NCI-H510A (cell line): ENCODE results near the gene CHAT.

ENCODE experiments used
- DNase-seq: peaks from one replicate; lab custom pipeline; 2025; lab: John Stamatoyannopoulos, UW

The CHAT gene

DNA sequence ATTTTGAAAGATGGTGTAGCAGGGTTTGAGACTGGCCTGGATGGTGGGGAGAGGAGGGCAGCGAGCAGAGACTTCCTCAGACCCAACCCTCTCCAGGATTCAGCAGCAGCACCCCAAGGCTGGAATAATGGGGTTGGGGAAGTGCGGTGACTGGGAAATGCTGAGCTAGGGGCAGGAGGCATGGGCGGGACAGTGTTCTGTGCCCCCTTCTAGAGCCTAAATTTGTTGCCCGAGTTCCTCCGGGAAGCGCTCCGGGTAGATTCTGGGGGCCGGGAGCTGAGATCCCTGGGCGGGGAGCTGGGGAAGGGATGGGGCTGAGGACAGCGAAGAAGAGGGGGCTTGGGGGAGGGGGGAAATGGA lies at the start of gene CHAT:
CHAT (plus strand) TSS at position 156 of the 360 bp plus-strand sequence; CDS start at position 309, 153 bp downstream.
- DNase-seq = no peak

DNA sequence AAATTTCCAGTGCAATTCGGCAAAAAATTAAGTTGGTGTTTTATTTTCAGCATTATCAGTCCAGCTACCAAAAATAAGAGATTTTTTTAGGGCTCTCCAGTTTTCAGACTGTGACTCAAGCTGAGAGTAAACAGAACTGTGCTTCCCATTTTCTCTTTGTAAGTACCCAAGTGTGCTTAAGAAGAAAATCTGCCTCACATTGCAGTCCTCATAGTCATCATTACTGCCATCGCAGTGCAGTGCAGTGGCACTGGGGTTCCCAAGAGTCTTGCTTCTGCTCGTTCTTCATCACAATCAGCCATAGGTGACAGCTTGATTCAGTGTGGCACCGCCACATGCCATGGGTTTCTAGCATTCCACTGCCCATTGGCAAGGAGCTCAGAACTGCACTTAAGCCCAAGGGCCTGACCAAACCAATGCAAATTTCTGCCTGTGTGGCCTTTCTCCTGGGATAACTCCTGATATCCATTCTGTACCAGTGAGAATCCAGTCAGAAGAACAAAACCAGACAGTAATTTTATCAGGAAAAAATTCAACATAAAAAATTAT lies 49.3 kb upstream of the CHAT start:
- DNase-seq = no peak

DNA sequence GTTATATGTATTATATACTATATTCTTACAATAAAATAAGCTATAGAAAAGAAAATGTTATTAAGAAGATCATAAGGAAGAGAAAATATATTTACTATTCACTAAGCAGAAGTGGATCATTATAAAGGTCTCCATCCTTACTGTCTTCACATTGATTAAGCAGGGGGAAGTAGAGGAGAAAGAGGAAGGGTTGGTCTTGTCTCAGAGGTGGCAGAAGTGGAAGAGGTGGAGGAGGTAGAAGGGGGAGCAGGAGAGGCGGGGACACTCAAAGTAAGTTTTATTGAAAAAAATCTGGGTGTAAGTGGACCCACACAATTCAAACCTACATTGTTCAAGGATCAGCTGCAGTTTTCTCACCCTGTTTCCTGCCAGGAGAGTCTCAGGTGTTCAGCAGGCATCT lies 46.0 kb upstream of the CHAT start:
- no peak for DNase-seq

- no peak for DNase-seq
Measured at GRCh38 chr10:49568235-49568634, 45.6 kb upstream of the CHAT start.

DNA sequence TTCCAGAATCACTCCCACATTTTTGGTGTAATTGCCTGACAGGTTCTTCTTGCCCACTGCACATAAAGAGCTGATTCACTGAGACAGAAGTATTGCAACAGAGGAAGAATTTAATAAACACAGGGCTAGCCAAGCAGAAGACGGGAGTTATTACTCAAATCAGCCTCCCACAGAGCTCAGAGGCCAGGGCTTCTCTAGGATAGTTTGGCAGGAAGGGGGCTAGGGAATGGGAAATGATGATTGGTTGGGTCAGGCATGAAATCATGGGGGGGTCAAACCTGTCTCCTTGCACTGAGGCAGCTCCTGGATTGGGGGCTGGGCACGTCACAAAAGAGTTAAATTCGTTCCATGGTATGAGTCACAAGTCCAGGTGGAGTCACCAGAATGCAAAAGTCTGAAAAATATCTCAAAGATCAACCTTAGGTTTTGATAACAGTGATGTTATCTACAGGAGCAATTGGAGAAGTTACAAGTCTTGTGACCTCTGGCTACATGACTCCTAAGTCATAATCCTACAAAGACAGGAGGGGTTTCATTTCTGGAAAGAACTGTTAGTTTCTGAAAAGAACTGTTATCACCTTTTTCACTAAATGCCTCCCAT lies 44.7 kb upstream of the CHAT start:
- DNase-seq = no peak

DNA sequence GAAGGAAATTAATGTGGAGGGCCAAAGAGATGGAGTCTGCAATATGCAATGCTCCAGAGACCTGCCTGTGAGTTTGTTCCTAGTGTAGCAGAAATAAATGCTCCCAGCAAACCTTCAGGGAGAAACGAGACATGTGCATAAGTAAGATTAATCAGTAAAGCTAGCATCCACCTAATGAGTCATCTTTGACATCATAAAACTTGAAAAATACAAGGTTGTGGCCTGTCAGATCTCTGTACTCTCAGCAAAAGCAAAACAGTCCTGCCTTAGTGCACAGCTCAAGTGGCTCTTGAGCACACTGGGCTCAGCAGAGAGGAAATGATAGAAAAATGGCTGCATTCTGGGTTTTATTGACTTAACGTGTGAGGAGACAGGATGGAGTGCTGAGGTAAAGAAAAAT lies 42.4 kb upstream of the CHAT start:
- peak; percentile 14 for DNase-seq

- no peak for DNase-seq
Measured at GRCh38 chr10:49572594-49573114, 41.2 kb upstream of the CHAT start.

GRCh38 chr10:49575489-49576072 lies 38.3 kb upstream of the CHAT start:
- DNase-seq = no peak

DNA sequence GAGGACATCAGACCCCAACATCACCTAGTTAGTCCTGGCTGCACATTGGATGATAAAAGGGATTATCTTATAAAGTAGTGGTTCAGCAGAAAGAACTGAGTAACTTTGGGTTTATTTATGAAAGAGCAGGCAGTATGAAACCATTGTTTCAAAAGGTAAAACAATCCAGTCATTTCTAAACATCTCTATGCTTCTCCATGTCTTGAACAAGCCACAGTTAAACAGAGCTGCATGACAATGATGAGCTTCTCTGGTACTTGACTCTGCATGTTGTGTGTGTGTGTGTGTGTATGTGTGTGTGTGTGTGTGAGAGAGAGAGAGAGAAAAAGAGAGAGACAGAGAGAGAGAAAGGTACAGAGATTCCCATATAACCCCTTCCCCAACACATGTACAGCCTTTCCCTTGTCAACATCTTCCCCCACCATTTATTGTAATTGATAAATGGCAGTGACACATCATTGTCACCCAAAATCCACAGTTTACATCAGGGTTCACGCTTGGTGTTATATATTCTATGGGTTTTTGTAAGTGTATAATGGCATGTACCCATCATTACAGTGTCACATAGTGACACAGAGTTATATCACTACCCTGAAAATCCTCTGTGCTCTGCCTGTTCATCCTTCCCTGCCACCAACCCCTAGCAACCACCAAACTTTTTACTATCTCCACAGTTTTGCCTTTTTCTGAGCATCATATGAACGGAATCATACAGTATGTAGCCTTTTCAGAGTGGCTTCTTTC lies 36.5 kb upstream of the CHAT start:
- no peak for DNase-seq

DNA sequence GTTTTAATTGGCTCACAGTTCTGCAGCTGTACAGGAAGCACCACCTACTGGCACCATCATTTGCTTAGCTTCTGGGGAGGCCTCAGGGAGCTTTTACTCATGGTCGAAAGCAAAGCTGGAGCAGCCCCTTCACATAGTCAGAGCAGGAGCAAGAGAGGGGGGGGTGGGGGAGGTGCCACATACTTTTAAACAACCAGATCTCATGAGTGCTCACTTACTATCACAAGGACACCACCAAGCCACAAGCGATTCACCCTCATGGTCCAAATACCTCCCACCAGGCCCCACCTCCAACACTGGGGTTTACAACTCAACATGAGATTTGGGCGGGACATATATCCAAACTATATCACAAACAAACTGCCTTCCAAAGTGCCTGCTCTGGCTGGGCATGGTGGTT lies 35.4 kb upstream of the CHAT start:
- no peak for DNase-seq

GRCh38 chr10:49579621-49580020 lies 34.2 kb upstream of the CHAT start:
- DNase-seq = no peak

GRCh38 chr10:49585387-49585786 lies 28.4 kb upstream of the CHAT start:
- no peak for DNase-seq

DNA sequence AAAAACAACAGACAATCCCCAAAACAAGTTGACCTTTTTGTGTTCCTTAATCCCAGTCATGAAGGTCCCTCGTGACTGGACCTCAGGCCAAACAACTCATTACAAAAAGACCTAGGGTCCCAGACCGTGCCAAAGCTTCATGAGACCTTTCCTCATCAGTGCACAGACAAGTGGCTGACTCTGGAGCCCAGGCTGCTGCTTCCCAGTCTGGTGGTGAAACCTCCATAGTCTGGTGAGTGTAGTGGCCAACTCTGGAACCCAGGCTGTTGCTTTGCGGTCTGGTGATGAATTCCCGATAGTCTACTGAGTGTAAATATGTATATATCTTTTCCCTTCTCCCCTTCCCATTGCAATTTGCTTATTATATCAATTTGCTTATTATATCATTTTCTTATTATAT lies 25.9 kb upstream of the CHAT start:
- no peak for DNase-seq

DNA sequence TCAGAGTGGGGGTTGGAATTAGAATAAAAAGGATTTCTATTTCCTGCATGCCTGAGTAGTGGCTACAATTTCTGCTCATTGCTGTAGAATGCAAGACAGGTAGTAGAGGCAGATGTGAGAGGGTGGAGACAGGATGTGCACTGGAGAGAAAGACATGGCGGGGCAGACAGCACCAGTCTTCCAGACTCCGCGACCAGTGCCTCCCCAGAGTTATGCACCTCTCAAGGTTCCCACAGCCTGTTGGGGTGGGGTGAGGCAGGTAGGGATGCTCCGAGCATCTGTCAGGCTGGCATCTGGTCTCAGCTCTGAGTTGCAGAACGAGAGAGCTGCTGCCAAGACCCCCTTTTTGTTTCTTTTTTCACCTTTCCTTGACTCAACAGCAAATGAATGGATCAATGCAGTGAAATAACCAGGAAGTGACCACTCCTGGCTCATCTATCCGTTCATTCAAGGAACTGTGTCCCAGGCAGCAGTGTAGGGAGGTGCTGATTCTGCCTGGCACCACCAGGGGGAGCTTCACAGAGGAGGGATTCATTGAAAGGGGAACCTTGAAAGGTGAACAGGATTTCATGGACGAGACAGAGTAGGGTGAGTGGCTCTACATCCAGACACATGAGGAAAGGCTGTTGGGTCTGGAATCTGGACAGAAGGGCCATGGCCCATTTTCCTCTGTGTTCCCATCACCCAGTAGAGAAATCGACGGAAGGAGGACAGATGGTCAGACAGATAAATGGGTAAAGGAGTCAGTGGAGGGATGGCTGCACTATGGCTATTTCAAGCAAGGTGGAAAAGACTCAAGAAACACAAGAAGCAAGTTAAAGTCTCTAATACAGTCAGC lies 20.9 kb upstream of the CHAT start:
- DNase-seq = no peak

- DNase-seq = no peak
Measured at GRCh38 chr10:49593564-49593875, 20.3 kb upstream of the CHAT start.

GRCh38 chr10:49593998-49594397 lies 19.8 kb upstream of the CHAT start:
- DNase-seq = no peak

DNA sequence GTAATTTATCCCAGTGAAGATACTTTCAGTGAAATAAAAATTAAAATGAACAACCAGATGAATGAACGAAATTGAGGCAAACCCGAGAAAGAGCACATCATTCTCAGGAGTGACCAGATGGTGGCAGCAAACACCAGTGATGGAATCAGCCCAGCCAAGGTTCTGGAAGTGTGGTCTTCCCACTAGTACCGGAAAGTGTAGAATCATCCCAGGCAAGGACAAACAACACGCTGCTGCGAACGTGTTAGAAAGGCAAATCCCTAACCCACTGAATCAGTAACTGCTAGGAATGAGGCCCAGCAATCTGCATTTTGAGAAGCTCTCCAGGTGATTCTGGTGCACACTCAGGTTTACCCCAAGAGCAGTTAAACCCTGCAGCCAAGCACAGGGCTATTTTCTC lies 19.2 kb upstream of the CHAT start:
- DNase-seq = no peak

- DNase-seq = no peak
Measured at GRCh38 chr10:49595003-49595712, 18.7 kb upstream of the CHAT start.

DNA sequence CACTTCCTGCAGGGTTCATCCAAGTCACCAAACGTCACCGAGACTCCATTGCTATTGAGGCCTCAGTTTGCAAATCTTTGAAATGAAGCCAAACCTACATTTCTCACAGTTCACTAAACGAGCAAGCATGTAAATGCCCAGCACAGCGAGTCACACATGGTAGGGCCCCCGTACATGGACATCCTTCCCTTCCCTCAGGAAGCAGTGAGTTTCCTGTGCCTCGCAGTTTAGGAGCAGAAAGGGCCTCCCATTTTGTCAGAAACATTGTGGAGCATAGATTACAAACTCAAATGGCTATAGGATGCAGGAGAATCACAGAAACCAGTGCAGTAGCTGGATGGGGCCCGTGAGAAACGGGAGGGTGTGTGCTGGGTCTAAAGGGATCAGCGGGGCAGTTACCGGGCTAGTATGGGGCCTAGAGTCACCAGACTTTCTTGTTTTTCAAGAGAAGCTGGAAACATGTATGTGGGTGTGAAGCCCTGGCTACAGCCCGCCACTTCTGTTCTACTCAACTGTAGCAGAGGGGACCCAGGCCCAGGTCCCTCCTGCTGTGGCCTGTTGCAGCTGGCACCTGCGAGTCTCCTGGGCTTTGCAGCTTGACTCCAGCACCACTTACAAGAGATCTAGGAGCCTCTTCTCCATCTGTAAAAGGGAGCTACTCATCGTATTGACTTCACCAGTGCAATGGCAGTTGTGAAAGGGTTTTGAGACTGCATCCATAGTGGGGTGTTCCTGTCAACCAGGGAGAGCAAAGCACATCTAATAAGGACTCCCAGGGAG lies 17.9 kb upstream of the CHAT start:
- DNase-seq = no peak

GRCh38 chr10:49596493-49596809 lies 17.4 kb upstream of the CHAT start:
- no peak for DNase-seq

DNA sequence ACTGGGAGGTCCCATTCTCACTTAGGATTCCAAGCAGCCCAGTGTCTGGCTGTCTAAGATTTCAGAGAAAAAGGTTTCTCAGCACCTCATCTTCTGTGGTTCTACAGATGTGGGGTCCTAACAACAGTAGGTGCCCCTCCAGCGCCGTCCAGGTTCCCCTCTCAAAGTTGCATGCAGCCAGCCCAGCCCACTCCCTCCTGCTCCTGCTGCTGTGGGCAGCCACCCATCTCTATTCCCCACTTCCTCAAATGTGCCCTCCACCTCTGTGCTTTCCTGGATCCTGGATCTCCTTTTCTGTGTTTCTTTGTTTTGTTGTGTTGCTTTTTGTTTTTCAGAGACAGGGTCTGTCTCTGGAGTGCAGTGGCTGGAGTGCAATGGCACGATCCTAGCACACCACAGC lies 17.0 kb upstream of the CHAT start:
- no peak for DNase-seq
